HG03520 (cell line): Measurements from ENCODE around the gene GNAT1.
A peak's percentile ranks its signal among the peaks of the same experiment; 100 is the strongest.
"Not testable (repeated sequence)": the region's sequence is repeated elsewhere in the genome, so short reads cannot be mapped to it uniquely, and the experiment has no call there.

Source experiments
- ATAC-seq: cut with Tn5 transposase; IDR thresholded peaks from one replicate; pipeline ENCODE4 v1.9.1; 2021; ENCODE audit warnings: mild to moderate bottlenecking, moderate library complexity; ENCODE audit not compliant: unreplicated experiment

Gene GNAT1

DNA sequence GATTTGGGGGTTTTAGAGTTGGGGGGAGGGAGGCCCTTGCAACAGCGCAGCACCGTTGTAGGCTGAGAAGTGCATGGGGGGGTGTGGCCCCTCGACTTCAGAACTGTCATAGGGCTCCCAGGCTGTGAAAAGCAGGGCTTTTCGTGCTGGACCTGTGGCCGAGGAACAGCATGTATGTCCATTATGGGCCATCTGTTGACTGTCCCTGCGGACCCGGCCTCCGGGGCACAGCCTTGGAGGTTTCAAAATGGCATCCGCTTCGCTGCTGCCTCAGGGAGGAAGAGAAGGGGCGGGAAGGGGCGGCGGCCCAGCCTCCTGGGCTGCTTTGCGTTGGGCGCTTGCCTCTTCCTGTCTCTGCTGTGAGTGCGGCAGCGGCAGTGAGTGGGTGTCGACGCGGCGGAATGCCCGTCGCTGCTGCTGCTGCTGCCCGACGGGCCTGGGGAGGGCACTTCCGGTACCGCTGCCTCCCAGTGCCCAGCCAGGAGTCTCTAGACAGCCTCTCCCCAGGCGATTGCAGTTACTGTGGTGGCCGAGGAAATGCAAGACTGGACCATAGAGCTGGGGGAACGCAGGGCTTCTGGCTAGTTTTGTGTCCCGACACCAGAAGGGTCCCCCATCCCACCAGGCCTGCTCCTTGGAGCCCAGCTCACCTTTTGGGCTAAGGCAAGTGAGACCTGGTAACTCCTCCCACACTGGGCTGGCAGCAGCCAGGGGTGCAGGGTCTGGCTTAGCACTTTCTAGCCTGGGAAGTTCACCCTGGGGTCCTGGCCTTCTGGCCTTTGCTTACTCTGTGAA is 46.5 kb downstream of the GNAT1 start:
- peak; percentile 21 for ATAC-seq

DNA sequence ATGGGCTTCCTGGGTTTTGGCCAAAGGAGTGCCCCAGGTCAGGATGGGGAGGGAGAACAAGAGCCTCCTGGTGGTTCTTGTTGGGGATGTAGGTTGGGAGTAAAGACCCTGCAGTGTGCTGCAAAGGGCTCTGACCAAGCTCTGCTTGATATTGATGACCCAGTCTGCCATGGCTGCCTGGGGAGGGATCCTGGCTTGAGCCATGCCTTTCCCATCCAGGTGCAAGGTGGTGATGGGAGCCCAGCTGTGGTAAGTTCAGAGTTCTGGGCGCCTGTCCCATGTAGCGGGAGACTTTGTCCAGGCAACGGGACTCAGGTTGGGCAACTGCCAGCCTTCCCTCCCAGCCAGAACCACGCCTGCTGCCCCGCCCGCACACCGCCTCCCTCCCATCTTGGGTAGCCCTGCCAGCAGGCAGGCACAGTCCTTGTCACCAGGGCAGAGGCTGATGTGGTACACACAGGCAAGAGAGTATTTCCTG is 47.2 kb downstream of the GNAT1 start:
- no peak for ATAC-seq

DNA sequence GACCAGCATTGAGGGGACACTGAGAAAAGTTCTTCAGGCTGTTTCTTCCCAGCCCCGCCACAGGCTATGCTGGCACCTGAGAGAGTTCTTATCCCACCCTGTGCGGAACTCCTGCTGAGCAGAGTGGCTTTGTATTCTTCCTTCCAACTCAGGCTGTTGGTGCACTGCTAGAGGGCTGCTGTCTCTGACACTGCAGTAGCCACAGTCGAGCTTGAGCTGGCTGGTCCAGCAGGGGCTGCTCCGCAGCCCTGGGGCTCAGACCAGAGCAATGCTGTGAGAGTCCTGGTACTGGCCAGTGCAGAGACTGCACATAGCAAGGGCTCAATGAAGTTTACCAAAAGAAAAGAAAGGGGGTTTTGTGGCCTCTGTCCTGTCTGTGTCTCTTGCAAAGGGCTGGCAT is 48.2 kb downstream of the GNAT1 start:
- no peak for ATAC-seq

DNA sequence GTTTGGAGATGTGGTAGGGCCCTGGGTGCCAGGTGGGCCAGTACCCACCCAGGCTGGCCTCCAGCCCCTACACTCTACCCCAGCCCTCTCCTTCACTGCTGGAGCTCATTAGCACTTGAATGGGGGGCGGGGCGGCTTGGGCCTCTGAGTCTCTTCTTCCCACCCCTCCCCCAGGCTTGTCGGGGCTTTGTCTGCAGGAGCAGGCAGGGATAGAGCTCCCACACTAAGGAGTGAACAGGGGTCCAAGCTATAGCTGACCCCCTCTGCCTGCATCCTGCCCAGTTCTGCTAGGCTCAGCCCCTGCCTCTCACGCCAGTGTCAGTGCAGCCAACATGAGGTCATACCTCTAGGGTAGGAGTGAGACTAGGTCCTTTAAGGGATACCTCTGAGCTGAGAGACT is 49.8 kb downstream of the GNAT1 start:
- ATAC-seq: no peak

- ATAC-seq: no peak
Measured at GRCh38 chr3:50241713-50242380, 50.4 kb downstream of the GNAT1 start.

DNA sequence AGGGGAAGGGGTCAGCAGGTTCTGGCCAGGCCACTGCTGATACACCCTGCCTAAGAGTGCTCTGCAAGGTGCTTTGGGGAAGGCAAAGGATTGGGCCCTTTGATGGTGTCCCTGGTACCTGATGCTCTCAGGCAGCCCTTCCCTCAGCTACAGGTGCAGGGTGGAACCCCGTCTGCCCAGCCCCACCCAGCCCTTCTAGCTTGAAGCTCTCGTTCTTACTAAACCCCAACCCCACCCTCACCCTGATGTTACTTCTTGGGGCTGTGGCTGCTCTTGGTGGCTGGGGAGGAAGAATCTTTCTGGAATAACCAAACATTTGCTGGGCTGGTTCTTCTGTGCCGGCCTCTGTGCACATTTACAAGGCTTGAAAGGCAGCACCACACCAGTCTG is 51.0 kb downstream of the GNAT1 start:
- no peak for ATAC-seq

GRCh38 chr3:50242851-50243542 is 51.6 kb downstream of the GNAT1 start:
- no peak for ATAC-seq

- no peak for ATAC-seq
Measured at GRCh38 chr3:50243543-50243895, 52.1 kb downstream of the GNAT1 start.

GRCh38 chr3:50244813-50245212 is 53.4 kb downstream of the GNAT1 start:
- ATAC-seq: not testable (repeated sequence)

- no peak for ATAC-seq
Measured at GRCh38 chr3:50245251-50245745, 53.9 kb downstream of the GNAT1 start.

DNA sequence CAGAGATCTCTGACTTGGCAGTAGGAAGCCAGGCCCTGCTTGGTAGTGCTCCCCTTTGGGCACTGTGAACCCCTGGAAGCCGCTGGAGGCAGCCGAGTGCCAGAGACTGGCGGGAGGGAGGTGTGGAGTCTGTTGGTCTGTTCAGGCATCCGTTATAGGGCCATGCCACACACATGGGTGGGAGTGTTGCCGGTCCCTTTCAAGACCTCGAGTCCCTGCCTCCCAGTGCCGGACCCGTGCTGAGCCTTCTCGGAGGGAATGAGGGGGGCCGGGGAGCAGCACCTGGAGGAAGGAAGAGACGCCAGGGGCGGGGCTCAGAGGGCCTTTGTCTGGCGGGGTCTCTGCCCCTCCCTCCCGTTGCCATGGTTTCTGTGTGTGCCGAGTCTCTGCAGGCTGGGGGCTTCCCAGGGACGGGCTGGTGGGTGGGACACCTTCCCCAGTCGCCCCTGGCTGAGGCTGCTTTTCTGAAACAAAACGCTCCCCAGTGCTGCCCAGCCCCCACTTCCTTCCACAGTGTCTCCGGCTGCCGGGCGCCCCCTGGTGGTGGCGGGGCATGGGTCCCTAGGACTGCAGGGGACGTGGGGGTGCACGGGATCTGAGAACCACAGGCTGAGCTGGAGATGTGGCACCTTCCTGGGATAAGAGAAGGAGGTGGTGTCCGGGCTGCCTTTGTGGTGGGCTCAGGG is 54.6 kb downstream of the GNAT1 start:
- ATAC-seq: peak; percentile 73

GRCh38 chr3:50246517-50246954 is 55.1 kb downstream of the GNAT1 start:
- ATAC-seq: peak; percentile 56
